Measurements from ENCODE around the gene SNAPC1. TPM values are rescaled to one million over a fixed set of nuclear protein-coding genes. Genes with fewer than 3 reads are reported as not detected.
"Not testable (repeated sequence)": the region's sequence is repeated elsewhere in the genome, so short reads cannot be mapped to it uniquely, and the experiment has no call there.

SNAPC1 gene
- total RNA-seq, 1 donor from 2014 or later: 11.0 TPM

GRCh38 chr14:61736751-61737150, 25.5 kb upstream of the SNAPC1 start:
- intact Hi-C loops (cut with micrococcal nuclease): no loop called here
- Mint-ChIP-seq H3K27ac (peak overlapping the region; percentile 64), H3K9me3 (no peaks in the 10 kb centered on the region), H3K4me3 (no peak overlapping the region), H3K27me3 (ENCODE audit: insufficient read depth) (no peaks in the 10 kb centered on the region), H3K4me1 (ENCODE audit: low read depth) (peaks cover 57% of the 10 kb centered on the region), H3K36me3 (ENCODE audit: low read depth) (peaks cover 65% of the 10 kb centered on the region)
- no peak for DNase-seq (ENCODE audit: low spot score)

- H3K27ac Mint-ChIP-seq: peak overlapping the region; percentile 34
- intact Hi-C loops (cut with micrococcal nuclease): loop anchor here (1.0 kb wide), 1 partner anchor 9 kb away; no protein-coding TSS in a partner anchor
- H3K36me3 Mint-ChIP-seq (ENCODE audit: low read depth): peaks cover 61% of the 10 kb centered on the region
Observed at GRCh38 chr14:61737915-61738314, 24.3 kb upstream of the SNAPC1 start.

GRCh38 chr14:61739133-61739532, 23.1 kb upstream of the SNAPC1 start:
- peak overlapping the region; percentile 23 for H3K27ac Mint-ChIP-seq

More at GRCh38 chr14:61737915-61738314, 24.3 kb upstream of the SNAPC1 start:
- Mint-ChIP-seq H3K9me3 (no peaks in the 10 kb centered on the region), H3K4me1 (ENCODE audit: low read depth) (peaks cover 50% of the 10 kb centered on the region), H3K4me3 (no peak overlapping the region), H3K27me3 (ENCODE audit: insufficient read depth) (no peaks in the 10 kb centered on the region)
- DNase-seq (ENCODE audit: low spot score): no peak

GRCh38 chr14:61742371-61742770, 19.8 kb upstream of the SNAPC1 start:
- no peaks in the 10 kb centered on the region for H3K27me3 Mint-ChIP-seq (ENCODE audit: insufficient read depth)
- intact Hi-C loops (cut with micrococcal nuclease): no loop called here

More at GRCh38 chr14:61739133-61739532, 23.1 kb upstream of the SNAPC1 start:
- H3K4me3 Mint-ChIP-seq: no peak overlapping the region
- no peak for DNase-seq (ENCODE audit: low spot score)
- no peaks in the 10 kb centered on the region for H3K9me3 Mint-ChIP-seq
- no peaks in the 10 kb centered on the region for H3K27me3 Mint-ChIP-seq (ENCODE audit: insufficient read depth)
- H3K36me3 Mint-ChIP-seq (ENCODE audit: low read depth): peaks cover 59% of the 10 kb centered on the region
- intact Hi-C loops (cut with micrococcal nuclease): loop anchor here (1.0 kb wide), 1 partner anchor 8 kb away; no protein-coding TSS in a partner anchor
- H3K4me1 Mint-ChIP-seq (ENCODE audit: low read depth): peaks cover 51% of the 10 kb centered on the region

GRCh38 chr14:61744238-61744637, 18.0 kb upstream of the SNAPC1 start:
- DNase-seq (ENCODE audit: low spot score): no peak
- Mint-ChIP-seq H3K9me3 (no peaks in the 10 kb centered on the region), H3K36me3 (ENCODE audit: low read depth) (peaks cover 51% of the 10 kb centered on the region), H3K27ac (no peak overlapping the region), H3K4me3 (no peak overlapping the region), H3K4me1 (ENCODE audit: low read depth) (peaks cover 54% of the 10 kb centered on the region), H3K27me3 (ENCODE audit: insufficient read depth) (no peaks in the 10 kb centered on the region)
- intact Hi-C loops (cut with micrococcal nuclease): no loop called here

More at GRCh38 chr14:61742371-61742770, 19.8 kb upstream of the SNAPC1 start:
- H3K4me3 Mint-ChIP-seq: no peak overlapping the region
- no peak for DNase-seq (ENCODE audit: low spot score)
- no peaks in the 10 kb centered on the region for H3K9me3 Mint-ChIP-seq
- H3K27ac Mint-ChIP-seq: no peak overlapping the region
- H3K36me3 Mint-ChIP-seq (ENCODE audit: low read depth): peaks cover 51% of the 10 kb centered on the region
- peaks cover 51% of the 10 kb centered on the region for H3K4me1 Mint-ChIP-seq (ENCODE audit: low read depth)

GRCh38 chr14:61746346-61746745, 15.9 kb upstream of the SNAPC1 start:
- Mint-ChIP-seq H3K36me3 (ENCODE audit: low read depth) (peaks cover 47% of the 10 kb centered on the region), H3K4me1 (ENCODE audit: low read depth) (peaks cover 54% of the 10 kb centered on the region), H3K27ac (peak overlapping the region; percentile 57)
- DNase-seq (ENCODE audit: low spot score); H3K4me3 Mint-ChIP-seq; intact Hi-C loops (cut with micrococcal nuclease); H3K27me3 Mint-ChIP-seq (ENCODE audit: insufficient read depth); H3K9me3 Mint-ChIP-seq: not testable (repeated sequence)

GRCh38 chr14:61746881-61747280, 15.3 kb upstream of the SNAPC1 start:
- no peaks in the 10 kb centered on the region for H3K9me3 Mint-ChIP-seq
- DNase-seq (ENCODE audit: low spot score): no peak
- intact Hi-C loops (cut with micrococcal nuclease): loop anchor here (1.0 kb wide), 1 partner anchor 9 kb away; no protein-coding TSS in a partner anchor
- H3K4me1 Mint-ChIP-seq (ENCODE audit: low read depth): peaks cover 60% of the 10 kb centered on the region
- H3K36me3 Mint-ChIP-seq (ENCODE audit: low read depth): peaks cover 47% of the 10 kb centered on the region
- peak overlapping the region; percentile 57 for H3K27ac Mint-ChIP-seq
- peak overlapping the region; percentile 20 for H3K4me3 Mint-ChIP-seq
- no peaks in the 10 kb centered on the region for H3K27me3 Mint-ChIP-seq (ENCODE audit: insufficient read depth)

GRCh38 chr14:61747342-61747741, 14.9 kb upstream of the SNAPC1 start:
- intact Hi-C loops (cut with micrococcal nuclease): loop anchor here (1.0 kb wide), 1 partner anchor 9 kb away; no protein-coding TSS in a partner anchor
- no peak for DNase-seq (ENCODE audit: low spot score)
- Mint-ChIP-seq H3K4me1 (ENCODE audit: low read depth) (peaks cover 64% of the 10 kb centered on the region), H3K27me3 (ENCODE audit: insufficient read depth) (no peaks in the 10 kb centered on the region), H3K4me3 (peak overlapping the region; percentile 20), H3K9me3 (no peaks in the 10 kb centered on the region), H3K36me3 (ENCODE audit: low read depth) (peaks cover 49% of the 10 kb centered on the region), H3K27ac (peak overlapping the region; percentile 57)

- peak overlapping the region; percentile 94 for H3K27ac Mint-ChIP-seq
- peak overlapping the region; percentile 95 for H3K4me3 Mint-ChIP-seq
- intact Hi-C loops (cut with micrococcal nuclease): loop anchor here (1.0 kb wide), 1 partner anchor 14 kb away; no protein-coding TSS in a partner anchor
- peaks cover 54% of the 10 kb centered on the region for H3K36me3 Mint-ChIP-seq (ENCODE audit: low read depth)
- DNase-seq (ENCODE audit: low spot score): no peak
- peaks cover 61% of the 10 kb centered on the region for H3K4me1 Mint-ChIP-seq (ENCODE audit: low read depth)
- no peaks in the 10 kb centered on the region for H3K9me3 Mint-ChIP-seq
- H3K27me3 Mint-ChIP-seq (ENCODE audit: insufficient read depth): no peaks in the 10 kb centered on the region
Observed at GRCh38 chr14:61749264-61749663, 13.0 kb upstream of the SNAPC1 start.

GRCh38 chr14:61749867-61750266, 12.4 kb upstream of the SNAPC1 start:
- Mint-ChIP-seq H3K4me1 (ENCODE audit: low read depth) (peaks cover 65% of the 10 kb centered on the region), H3K4me3 (peak overlapping the region; percentile 95), H3K36me3 (ENCODE audit: low read depth) (peaks cover 58% of the 10 kb centered on the region), H3K9me3 (no peaks in the 10 kb centered on the region), H3K27me3 (ENCODE audit: insufficient read depth) (no peaks in the 10 kb centered on the region), H3K27ac (peak overlapping the region; percentile 94)
- intact Hi-C loops (cut with micrococcal nuclease): loop anchor here (1.0 to 5.0 kb wide), 4 partner anchors 15 to 358 kb away; partner anchors contain the start of gene HIF1A
- no peak for DNase-seq (ENCODE audit: low spot score)

- DNase-seq (ENCODE audit: low spot score): peak; percentile 85
- Mint-ChIP-seq H3K36me3 (ENCODE audit: low read depth) (peaks cover 50% of the 10 kb centered on the region), H3K4me1 (ENCODE audit: low read depth) (peaks cover 57% of the 10 kb centered on the region), H3K9me3 (no peaks in the 10 kb centered on the region), H3K4me3 (peak overlapping the region; percentile 95), H3K27ac (peak overlapping the region; percentile 94), H3K27me3 (ENCODE audit: insufficient read depth) (no peaks in the 10 kb centered on the region)
- intact Hi-C loops (cut with micrococcal nuclease): loop anchor here (1.0 to 5.0 kb wide), 6 partner anchors 11 to 359 kb away; partner anchors contain the start of genes HIF1A and SNAPC1
Observed at GRCh38 chr14:61750708-61751474, 11.3 kb upstream of the SNAPC1 start.

GRCh38 chr14:61751475-61751989, 10.7 kb upstream of the SNAPC1 start:
- peaks cover 1% of the 10 kb centered on the region for H3K27me3 Mint-ChIP-seq (ENCODE audit: insufficient read depth)
- H3K27ac Mint-ChIP-seq: peak overlapping the region; percentile 79
- peaks cover 55% of the 10 kb centered on the region for H3K4me1 Mint-ChIP-seq (ENCODE audit: low read depth)
- H3K9me3 Mint-ChIP-seq: no peaks in the 10 kb centered on the region
- H3K4me3 Mint-ChIP-seq: peak overlapping the region; percentile 95
- intact Hi-C loops (cut with micrococcal nuclease): loop anchor here (1.0 to 5.0 kb wide), 6 partner anchors 11 to 359 kb away; partner anchors contain the start of genes HIF1A and SNAPC1
- DNase-seq (ENCODE audit: low spot score): no peak
- H3K36me3 Mint-ChIP-seq (ENCODE audit: low read depth): peaks cover 49% of the 10 kb centered on the region

- Mint-ChIP-seq H3K36me3 (ENCODE audit: low read depth) (peaks cover 42% of the 10 kb centered on the region), H3K4me3 (no peak overlapping the region), H3K27ac (peak overlapping the region; percentile 4), H3K4me1 (ENCODE audit: low read depth) (peaks cover 47% of the 10 kb centered on the region), H3K9me3 (no peaks in the 10 kb centered on the region), H3K27me3 (ENCODE audit: insufficient read depth) (peaks cover 5% of the 10 kb centered on the region)
- no peak for DNase-seq (ENCODE audit: low spot score)
- intact Hi-C loops (cut with micrococcal nuclease): loop anchor here (5.0 kb wide), 1 partner anchor 360 kb away; no protein-coding TSS in a partner anchor
Observed at GRCh38 chr14:61752626-61753025, 9.6 kb upstream of the SNAPC1 start.

All from activated T-helper 1 cell treated with anti-CD3 and anti-CD28 coated beads, Interleukin-12 subunit alpha, Interleukin-12 subunit beta, Interleukin-2, Interleukin-4 antibody, amounts not matched to agents 30 ng/mL and 10 ng/mL and 1 ng/mL, durations not matched to agents 14 hours and 24 hours and 36 hours (primary cell).